K562 (cell line): Measurements from ENCODE around the gene GCDH. TPM values are rescaled to one million over a fixed set of nuclear protein-coding genes. Genes with fewer than 3 reads are reported as not detected.

ENCODE experiments used
- CUX1 ChIP-seq: fragments of 200-800 bp; sonication (Bioruptor generic); IDR thresholded peaks from 2 replicates; pipeline ENCODE4 v1.6.1; 2016; ENCODE audit warnings: missing genetic modification characterization, missing compliant biosample characterization
- DACH1 ChIP-seq: fragments of 450-650 bp; IDR thresholded peaks from 2 replicates; pipeline ENCODE4 v1.6.1; 2018; ENCODE audit not compliant: partially characterized antibody
- E2F3 ChIP-seq: fragments of 250-450 bp; sonication (Bioruptor Pico); IDR thresholded peaks from 2 replicates; pipeline ENCODE4 v1.4.0; 2020; ENCODE audit warnings: mild to moderate bottlenecking
- FOXP1 ChIP-seq: sonication (generic); formaldehyde crosslinking; IDR thresholded peaks from 2 replicates; pipeline ENCODE4 v1.8.0; 2022; ENCODE audit warnings: mild to moderate bottlenecking, missing genetic modification reagents
- GTF2F1 ChIP-seq: IDR thresholded peaks from 2 replicates; pipeline ENCODE4 v1.6.1; 2011; ENCODE audit warnings: low read depth, low read length, improper control_type of control experiment
- KLF13 ChIP-seq: fragments of 450-650 bp; IDR thresholded peaks from 2 replicates; pipeline ENCODE4 v1.6.1; 2016; ENCODE audit warnings: missing genetic modification characterization, low read depth, mild to moderate bottlenecking, missing compliant biosample characterization, moderate library complexity, borderline replicate concordance
- MAX ChIP-seq: sonication (generic); formaldehyde crosslinking; IDR thresholded peaks from 2 replicates; pipeline ENCODE4 v1.9.0; 2022; ENCODE audit warnings: mild to moderate bottlenecking, missing genetic modification reagents
- MTA3 ChIP-seq: fragments of 450-650 bp; formaldehyde crosslinking; IDR thresholded peaks from 2 replicates; pipeline ENCODE4 v1.6.1; 2017; ENCODE audit warnings: mild to moderate bottlenecking, borderline replicate concordance
- NFATC3 ChIP-seq: fragments of 450-650 bp; IDR thresholded peaks from 2 replicates; pipeline ENCODE4 v1.6.1; 2017; ENCODE audit warnings: mild to moderate bottlenecking
- RAD21 ChIP-seq, 2 experiments: fragments of 250-450 bp in 1 of 2; fragments of 450-650 bp in 1 of 2; sonication (Bioruptor Pico) in 1 of 2; formaldehyde crosslinking in 1 of 2; IDR thresholded peaks in 1 of 2; conservative IDR thresholded peaks in 1 of 2; 2 replicates each; pipeline versions ENCODE4 v1.4.0 to v1.8.0; 2020 to 2022; ENCODE audit warnings: mild to moderate bottlenecking in 2 of 2, moderate library complexity in 1 of 2
- RCOR1 ChIP-seq, 2 experiments: IDR thresholded peaks; 2 replicates each; pipeline ENCODE4 v1.6.1; 2012; ENCODE audit warnings: low read depth in 2 of 2, low read length in 2 of 2, borderline replicate concordance in 1 of 2, improper control_type of control experiment in 1 of 2
- SAFB2 ChIP-seq: fragments of 200-400 bp; formaldehyde crosslinking; IDR thresholded peaks from 2 replicates; pipeline ENCODE4 v1.6.1; 2018; ENCODE audit warnings: borderline replicate concordance, low read length, low read depth, moderate library complexity; ENCODE audit not compliant: severe bottlenecking
- SMARCA4 ChIP-seq: fragments of 450-650 bp; IDR thresholded peaks from 2 replicates; pipeline ENCODE4 v1.6.1; 2016
- WHSC1 ChIP-seq: IDR thresholded peaks from one replicate; pipeline ENCODE4 v1.6.1; 2012; ENCODE audit warnings: low read length, control low read depth, inconsistent platforms
- ZNF696 ChIP-seq: fragments of 250-450 bp; sonication (Bioruptor Pico); conservative IDR thresholded peaks from 2 replicates; pipeline ENCODE4 v1.4.0; 2020; ENCODE audit warnings: mild to moderate bottlenecking, moderate library complexity
- ZNF77 ChIP-seq: fragments of 250-450 bp; sonication (Bioruptor Pico); IDR thresholded peaks from 2 replicates; pipeline ENCODE4 v1.5.0; 2020
- polyA plus RNA-seq, 8 experiments: library from polyadenylated mRNA; depleted of rRNA in 4 of 8; stranded (reverse) in 5 of 8; unstranded in 3 of 8; fragments of >200 nt; fragmentation: Nextera tagmentation in 2 of 8; fragmentation: Illumina TruSeq in 1 of 8; extraction: Ambion mirVana in 2 of 8; extraction: Trizol in 1 of 8; gene quantifications; 2 replicates each; pipeline versions ENCODE4 v1.2.1 to v1.2.3, GENCODE V29; 2011 to 2014; ENCODE audit warnings: inconsistent platforms in 1 of 8, missing spikeins in 1 of 8
- total RNA-seq, 7 experiments: library from RNA; depleted of rRNA in 6 of 7; stranded (reverse); fragments of >200 nt in 6 of 7; fragmentation: Illumina TruSeq in 2 of 7; extraction: Trizol in 2 of 7; gene quantifications; 2 replicates each; pipeline versions ENCODE4 v1.2.1 to v1.2.3, GENCODE V29; 2011 to 2021; ENCODE audit warnings: low replicate concordance in 1 of 7
- TF ChIP-seq, protein P1 (sequence below): IDR thresholded peaks from 2 replicates; pipeline ENCODE4 v1.6.1; 2011; ENCODE audit warnings: borderline replicate concordance, low read depth, mild to moderate bottlenecking, moderate library complexity, low read length; ENCODE audit not compliant: insufficient read depth, poor library complexity, severe bottlenecking
- TF ChIP-seq, protein P2 (sequence below): IDR thresholded peaks from 2 replicates; pipeline ENCODE4 v1.6.1; 2014; ENCODE audit warnings: antibody characterized with exemption

GCDH gene
- total and polyA plus RNA-seq, 9 of the 15 experiments (the other 6 are each of a cell fraction or from before 2014, with no cell fraction given) = 2.9 to 50.8 (median 19.1) TPM

DNA sequence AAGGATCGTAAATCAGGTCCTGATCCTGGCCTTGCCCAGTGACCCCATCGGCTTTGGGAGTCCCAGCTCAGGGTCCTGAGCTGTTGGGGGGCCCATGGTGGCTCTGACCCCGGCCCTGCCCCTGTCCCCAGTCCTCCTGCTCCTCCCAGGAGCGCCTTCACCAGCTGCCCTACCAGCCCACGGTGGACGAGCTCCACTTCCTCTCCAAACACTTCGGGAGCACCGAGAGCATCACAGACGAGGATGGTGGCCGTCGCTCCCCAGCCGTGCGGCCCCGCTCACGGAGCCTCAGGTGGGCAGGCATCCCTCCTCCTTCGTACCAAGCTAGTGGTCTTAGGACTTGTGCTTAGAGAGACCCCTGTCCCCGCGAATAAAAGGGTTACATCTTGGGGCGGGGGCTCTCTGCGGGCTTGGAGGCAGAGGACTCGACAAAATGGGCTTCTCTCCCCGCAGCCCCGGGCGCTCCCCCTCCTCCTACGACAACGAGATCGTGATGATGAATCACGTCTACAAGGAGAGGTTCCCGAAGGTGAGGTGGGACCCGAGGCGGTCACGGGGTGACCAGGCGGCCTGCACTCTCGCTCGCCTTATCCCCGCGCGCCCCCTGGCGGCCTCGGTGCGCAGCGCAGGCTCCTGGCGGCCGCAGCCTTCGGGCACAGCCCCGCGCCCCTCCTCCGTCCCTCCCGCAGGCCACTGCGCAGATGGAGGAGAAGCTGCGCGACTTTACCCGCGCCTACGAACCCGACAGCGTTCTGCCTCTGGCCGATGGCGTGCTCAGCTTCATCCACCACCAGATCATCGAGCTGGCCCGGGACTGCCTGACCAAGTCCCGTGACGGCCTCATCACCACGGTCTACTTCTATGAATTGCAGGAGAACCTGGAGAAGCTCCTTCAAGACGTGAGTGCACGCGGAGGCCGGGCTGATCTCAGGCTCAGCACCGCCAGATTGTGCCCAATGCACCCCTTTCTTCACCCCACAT lies 43.5 kb upstream of the GCDH start (continued):
- peak; percentile 44; the same call in 1 of the 2 replicates for TF ChIP-seq MTA3
- TF ChIP-seq WHSC1 = no peak
- TF ChIP-seq FOXP1 (CRISPR knock-in tag) = 0 out of 2 replicates have a peak, but pooled peaks have one; percentile 59
- peak; percentile 88 for TF ChIP-seq MAX (CRISPR knock-in tag)
- TF ChIP-seq KLF13 = no peak
- no peak for TF ChIP-seq GTF2F1
- TF ChIP-seq, protein P1, sequence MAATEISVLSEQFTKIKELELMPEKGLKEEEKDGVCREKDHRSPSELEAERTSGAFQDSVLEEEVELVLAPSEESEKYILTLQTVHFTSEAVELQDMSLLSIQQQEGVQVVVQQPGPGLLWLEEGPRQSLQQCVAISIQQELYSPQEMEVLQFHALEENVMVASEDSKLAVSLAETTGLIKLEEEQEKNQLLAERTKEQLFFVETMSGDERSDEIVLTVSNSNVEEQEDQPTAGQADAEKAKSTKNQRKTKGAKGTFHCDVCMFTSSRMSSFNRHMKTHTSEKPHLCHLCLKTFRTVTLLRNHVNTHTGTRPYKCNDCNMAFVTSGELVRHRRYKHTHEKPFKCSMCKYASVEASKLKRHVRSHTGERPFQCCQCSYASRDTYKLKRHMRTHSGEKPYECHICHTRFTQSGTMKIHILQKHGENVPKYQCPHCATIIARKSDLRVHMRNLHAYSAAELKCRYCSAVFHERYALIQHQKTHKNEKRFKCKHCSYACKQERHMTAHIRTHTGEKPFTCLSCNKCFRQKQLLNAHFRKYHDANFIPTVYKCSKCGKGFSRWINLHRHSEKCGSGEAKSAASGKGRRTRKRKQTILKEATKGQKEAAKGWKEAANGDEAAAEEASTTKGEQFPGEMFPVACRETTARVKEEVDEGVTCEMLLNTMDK = peak; percentile 86
- TF ChIP-seq SMARCA4 = 0 out of 2 replicates have a peak, but pooled peaks have one; percentile 16
- TF ChIP-seq DACH1 = peak; percentile 12
- no peak for TF ChIP-seq ZNF77 (CRISPR knock-in tag)
- peak; percentile 24 to 52; a peak in 3 of 4 replicates for TF ChIP-seq RCOR1 (IDR thresholded peaks at IDR 0.05; ENCODE audit: borderline replicate concordance in 1 of 2, low read depth in 2 of 2, low read length in 2 of 2)
- TF ChIP-seq RAD21 (CRISPR knock-in tag; conservative IDR thresholded peaks at IDR 0.05 in 1 of 2, IDR thresholded peaks at IDR 0.05 in 1 of 2) = peak; percentile 93 to 98
- TF ChIP-seq, protein P2, sequence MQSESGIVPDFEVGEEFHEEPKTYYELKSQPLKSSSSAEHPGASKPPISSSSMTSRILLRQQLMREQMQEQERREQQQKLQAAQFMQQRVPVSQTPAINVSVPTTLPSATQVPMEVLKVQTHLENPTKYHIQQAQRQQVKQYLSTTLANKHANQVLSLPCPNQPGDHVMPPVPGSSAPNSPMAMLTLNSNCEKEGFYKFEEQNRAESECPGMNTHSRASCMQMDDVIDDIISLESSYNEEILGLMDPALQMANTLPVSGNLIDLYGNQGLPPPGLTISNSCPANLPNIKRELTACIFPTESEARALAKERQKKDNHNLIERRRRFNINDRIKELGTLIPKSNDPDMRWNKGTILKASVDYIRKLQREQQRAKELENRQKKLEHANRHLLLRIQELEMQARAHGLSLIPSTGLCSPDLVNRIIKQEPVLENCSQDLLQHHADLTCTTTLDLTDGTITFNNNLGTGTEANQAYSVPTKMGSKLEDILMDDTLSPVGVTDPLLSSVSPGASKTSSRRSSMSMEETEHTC = peak; percentile 97
- no peak for TF ChIP-seq NFATC3
- no peak for TF ChIP-seq ZNF696 (CRISPR knock-in tag)
- no peak for TF ChIP-seq E2F3
- no peak for TF ChIP-seq CUX1 (CRISPR knock-in tag)
- no peak for TF ChIP-seq SAFB2
